Measurements from ENCODE around the gene AHRR. TPM values are rescaled to one million over a fixed set of nuclear protein-coding genes. Genes with fewer than 3 reads are reported as not detected.
"Not testable (repeated sequence)": the region's sequence is repeated elsewhere in the genome, so short reads cannot be mapped to it uniquely, and the experiment has no call there.

AHRR gene
- total RNA-seq, 1 donor from 2014 or later = 0.81 TPM

DNA sequence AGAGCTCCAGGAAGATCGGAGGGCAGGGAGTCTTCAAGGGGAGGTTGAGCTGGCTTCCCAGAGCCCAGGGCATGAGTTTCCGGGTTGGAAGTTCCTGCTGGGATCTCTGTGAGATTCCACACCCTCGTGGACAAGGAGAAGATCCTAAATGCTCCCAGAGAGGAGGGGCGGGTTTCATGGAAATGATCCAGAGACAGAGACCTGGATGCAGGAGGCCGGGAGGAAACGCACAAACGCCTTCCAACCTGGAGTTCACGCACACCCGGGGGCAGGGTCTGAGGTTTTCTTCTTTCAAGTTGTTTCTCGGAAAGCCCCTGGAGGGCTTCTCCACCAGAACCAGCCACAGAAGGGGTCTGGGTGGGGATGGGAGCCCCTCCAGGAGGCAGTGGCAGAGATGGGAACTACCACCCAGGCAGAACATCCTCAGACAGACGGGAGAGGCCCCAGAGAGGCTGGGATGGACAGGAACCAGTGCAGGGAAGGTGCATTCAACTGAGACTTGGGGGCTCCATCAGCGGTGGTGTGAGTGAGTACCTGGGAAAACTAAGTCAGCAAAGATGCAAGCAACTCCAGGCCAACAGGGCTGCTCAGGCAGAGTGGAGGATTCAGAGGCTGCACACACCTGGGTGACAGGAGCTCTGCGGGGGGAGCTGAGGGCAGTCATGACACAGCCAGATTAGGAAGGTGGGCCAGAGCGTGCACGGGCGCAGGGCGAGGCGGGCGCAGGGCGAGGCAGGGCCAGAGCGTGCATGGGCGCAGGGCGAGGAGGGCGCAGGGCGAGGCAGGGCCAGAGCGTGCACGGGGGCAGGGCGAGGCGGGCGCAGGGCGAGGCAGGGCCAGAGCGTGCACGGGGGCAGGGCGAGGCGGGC is 69.3 kb downstream of the AHRR start:
- ATAC-seq (no peak), DNase-seq (ENCODE audit: low spot score) (no peak)

DNA sequence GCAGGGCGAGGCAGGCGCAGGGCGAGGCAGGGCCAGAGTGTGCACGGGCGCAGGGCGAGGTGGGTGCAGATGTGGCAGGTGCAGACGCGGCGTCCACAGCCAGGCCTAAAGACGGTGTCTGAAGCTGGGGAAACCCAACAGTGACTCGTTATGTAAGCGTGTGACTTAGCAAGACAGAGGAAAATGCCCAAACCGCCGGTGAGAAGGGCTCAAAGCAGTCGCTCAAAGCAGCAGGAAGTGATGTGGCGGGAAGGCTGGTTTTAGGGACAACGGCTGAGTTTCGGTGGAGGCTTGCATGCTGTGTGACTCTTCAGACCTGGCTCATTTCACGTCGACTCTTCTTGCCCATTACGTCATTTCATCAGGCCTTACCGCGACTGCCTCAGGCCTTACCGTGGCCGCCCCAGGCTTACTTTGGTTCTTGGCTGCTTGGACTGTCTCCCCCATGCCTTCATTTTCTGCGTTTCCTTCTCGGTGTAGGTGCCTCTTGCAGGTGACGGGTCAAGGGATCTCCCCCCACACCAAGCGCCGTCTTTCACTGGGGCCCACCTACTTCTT is 71.0 kb downstream of the AHRR start:
- ATAC-seq (no peak), DNase-seq (ENCODE audit: low spot score) (no peak)

DNA sequence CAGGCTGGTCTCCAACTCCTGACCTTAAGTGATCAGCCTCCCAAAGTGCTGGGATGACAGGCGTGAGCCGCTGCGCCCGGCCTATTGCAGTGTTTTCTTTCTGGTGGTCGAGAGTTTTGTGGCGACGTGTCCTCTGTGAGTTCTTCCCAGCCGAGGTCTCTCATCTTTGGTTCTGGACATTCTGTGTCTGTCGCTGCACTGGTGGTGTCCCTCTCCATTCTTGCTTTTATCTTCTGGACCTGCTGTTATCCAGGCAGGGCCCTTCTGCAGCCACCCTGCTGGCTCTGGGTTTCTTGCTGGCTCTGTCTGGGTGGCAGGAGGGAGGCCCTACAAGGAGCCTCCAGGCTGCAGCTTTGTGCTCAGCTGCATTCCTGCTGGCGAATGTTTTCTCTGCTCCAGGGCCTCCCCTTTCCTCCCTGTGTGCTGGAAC is 72.3 kb downstream of the AHRR start:
- ATAC-seq (no peak), DNase-seq (ENCODE audit: low spot score) (no peak)

DNA sequence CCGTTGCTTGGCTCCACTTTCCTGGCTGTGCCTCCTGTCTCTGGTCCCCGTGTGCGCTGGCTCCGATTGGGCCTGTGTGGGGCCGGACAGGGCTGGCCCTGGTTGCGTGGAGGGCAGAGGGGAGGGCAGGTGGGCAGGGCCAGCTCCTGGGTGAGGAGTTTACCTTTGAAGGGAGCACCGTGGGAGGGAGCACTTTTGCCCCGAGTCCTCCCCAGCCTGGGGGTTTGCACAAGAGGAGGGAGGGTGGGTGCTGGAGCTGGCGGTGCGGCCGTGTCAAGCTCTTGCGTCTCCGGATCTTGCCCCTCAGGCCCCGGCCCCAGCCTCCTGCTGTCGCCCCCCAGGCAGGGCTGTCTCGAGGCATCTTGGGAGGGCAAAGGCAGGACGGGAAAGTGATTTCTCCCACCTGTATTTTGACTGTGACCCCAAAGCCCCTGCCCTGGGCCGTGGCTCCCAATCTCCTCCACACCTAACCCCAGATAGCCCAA is 73.2 kb downstream of the AHRR start:
- ATAC-seq = no peak
- peak; percentile 33 for DNase-seq (ENCODE audit: low spot score)

DNA sequence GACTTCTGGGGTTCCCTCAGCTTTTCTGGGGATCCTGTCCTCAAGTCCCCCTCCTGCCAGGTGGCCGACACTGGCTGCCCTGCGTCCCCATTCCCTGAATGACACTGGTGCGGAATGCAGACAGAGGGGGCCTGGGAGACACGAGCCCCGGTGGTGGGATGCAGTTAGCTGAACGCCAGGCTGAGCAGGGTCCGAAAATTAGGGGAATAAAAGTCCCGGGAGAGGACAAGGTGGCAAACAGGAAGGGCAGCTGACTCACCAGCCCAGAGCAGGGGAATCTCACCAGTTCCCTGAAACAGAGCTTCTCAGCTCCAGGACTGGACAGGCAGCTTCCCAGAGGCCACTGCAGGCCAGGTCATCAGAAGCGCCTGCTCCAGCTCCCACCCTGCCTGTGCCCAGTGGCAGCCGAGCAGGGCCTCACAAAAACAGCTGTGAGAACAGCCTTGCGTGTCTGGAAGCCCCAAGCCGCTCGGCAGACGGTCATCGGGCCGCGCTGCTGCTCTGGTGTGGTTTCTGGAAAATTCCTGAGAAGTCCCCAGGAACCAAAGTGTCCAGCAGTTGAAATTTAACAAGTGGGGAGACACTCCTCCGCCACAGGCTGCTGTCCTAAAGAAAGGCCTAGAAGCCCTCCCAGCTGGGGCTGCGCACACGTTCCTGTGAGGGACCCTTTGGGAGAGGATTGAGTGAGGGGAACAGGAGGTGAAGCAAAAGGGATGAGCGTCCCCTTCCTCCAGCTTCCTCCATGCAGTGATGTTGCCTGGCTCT is 73.8 kb downstream of the AHRR start:
- ATAC-seq (no peak), DNase-seq (ENCODE audit: low spot score) (peak; percentile 29)

DNA sequence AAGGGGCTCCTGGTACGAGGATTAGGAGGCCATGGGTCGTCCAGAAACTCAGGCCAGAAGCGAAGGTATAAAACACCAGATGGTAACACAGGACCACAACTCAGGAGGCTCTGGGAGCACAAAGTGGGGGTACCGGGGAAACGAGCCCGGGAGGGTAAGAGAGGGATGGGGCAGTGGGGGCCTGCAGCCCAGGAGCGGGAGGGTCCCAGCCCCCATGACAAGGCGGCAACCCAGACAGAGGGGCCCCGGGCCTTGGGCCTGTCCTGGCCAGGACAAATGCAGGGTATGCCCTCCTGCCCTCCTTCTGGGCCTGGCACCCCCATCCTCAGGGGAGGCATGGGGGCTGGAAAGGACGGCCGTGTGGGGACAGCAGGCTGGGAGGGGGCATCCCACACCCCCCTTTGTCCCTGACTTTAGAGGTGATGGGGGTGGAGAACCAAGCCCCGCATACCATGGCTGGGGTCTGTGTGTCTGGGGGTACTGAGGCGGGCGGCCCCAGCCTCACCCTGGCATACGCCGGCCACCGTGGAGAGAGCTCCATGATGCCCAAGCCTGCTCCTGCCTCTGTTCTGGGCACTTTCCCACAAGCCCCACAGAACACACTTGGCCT is 74.5 kb downstream of the AHRR start:
- no peak for ATAC-seq
- peak; percentile 37 for DNase-seq (ENCODE audit: low spot score)

DNA sequence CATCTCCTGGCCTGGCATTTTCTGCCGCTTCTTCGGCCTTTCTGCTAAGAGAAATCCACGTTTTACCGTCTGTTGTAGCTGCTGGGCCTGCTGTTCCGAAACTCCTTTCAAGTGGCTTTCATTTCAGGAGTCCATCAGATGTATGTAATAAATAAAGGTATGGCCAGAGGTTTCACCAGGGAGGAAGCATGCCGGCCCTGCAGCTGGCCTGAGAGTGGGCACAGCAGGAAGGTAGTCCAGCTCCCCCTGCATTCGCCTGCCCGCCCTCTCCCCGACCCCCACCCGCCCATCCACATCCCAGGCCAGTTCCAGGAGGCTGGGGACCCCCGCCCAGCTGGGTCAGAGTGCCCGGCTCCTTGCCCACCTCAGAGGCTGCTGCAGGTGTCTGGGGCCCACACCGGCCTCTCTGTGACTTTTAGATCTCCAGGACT is 75.0 kb downstream of the AHRR start:
- ATAC-seq = no peak
- no peak for DNase-seq (ENCODE audit: low spot score)

DNA sequence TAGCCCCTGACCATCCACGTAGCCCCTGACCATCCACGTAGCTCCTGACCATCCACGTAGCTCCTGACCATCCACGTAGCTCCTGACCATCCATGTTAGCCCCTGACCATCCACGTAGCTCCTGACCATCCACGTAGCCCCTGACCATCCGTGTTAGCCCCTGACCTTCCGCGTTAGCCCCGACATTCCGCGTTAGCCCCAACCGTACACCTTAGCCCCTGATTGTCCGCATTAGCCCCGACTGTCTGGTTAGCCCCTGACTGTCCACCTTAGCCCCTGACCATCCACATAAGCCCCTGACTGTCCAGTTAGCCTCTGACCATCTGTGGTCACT is 76.6 kb downstream of the AHRR start:
- not testable (repeated sequence) for ATAC-seq
- peak; percentile 33 for DNase-seq (ENCODE audit: low spot score)

DNA sequence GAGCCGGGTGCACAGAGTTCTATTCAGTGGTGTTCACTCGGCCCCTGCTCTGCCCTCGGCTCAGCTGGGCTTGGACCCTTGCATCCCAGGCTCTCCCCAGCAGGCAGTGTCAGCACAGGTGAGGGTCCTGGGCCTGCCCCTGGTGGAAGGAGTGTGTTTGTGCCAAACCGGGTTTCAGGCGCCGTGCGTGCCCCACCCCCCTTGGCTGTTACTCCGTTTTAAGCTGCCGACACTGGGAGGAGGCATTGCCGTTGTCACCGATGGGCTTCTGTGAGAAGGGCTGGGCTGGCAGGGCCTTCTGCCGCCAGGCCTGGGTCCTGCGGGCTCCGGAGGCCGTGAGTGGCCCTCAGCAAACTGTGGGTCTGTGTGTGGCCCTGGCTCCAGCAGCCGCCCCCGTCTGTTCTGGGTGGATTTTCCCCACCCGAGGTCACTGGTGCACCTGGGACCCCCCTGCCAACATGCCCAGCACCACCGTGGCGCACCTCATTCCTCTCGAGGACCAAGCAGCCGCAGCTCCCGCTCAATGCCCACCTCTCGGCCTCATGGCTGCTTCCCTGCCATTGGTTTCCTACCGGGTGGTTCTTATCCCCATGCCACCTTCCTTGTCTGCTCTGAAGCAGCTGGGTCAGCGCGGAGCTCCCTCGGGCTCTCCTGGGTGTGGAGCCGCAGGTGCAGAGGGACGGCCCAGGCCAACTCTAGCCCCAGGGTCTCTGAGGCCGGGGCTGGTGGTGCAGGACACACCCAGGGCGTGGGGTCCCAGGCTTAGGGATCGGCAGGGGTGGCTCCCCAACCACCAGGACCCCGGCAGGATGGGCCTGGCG is 77.2 kb downstream of the AHRR start:
- DNase-seq (ENCODE audit: low spot score) (peak; percentile 34), ATAC-seq (no peak)

DNA sequence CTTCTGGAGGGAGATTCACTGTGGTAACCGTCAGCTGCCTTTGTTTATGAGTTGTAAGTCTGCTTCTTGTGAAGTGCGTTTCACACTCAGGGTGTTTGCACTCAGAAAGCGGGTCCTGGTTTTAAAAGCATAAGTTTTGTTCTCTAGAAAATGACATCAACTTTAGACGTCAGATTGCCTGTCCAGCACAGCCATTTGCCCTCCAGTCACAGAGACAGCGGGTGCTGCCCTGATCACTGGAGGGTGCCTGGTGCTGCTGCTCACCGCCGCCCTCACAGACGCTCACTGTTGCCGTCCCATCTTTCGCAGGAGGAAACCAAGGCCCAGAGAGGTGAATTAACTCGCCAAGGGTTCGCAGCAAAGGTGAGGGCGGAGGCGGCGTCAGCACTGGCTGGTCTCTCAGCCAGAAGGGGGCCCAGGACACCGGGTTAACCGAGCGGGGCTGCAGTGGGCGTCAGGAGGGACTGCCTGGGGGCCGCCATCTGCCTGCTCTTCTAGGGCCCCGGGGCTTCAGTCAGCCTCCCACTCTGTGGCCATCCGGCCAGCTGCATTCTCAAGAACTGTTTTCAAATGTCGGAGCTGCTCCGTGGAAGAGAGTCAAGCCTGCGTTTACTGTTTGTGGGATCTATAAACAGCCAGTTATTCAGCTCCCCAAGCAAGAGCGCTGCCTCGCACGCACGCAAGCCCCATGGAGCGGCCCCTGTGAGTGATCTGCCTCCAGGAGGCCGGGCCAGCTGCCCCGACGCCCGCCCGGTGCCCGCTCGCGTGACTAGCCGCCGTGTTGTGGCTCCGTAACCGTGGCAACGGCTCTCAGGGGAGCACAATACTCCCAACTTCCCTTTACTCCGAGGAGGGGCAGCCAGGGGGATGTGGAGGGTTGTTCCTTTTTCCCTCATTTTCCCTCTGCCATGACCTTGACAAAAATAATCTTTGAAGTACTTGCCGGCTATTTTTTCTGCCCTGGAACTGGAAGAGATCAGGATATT is 78.1 kb downstream of the AHRR start:
- peak; percentile 48 for ATAC-seq

DNA sequence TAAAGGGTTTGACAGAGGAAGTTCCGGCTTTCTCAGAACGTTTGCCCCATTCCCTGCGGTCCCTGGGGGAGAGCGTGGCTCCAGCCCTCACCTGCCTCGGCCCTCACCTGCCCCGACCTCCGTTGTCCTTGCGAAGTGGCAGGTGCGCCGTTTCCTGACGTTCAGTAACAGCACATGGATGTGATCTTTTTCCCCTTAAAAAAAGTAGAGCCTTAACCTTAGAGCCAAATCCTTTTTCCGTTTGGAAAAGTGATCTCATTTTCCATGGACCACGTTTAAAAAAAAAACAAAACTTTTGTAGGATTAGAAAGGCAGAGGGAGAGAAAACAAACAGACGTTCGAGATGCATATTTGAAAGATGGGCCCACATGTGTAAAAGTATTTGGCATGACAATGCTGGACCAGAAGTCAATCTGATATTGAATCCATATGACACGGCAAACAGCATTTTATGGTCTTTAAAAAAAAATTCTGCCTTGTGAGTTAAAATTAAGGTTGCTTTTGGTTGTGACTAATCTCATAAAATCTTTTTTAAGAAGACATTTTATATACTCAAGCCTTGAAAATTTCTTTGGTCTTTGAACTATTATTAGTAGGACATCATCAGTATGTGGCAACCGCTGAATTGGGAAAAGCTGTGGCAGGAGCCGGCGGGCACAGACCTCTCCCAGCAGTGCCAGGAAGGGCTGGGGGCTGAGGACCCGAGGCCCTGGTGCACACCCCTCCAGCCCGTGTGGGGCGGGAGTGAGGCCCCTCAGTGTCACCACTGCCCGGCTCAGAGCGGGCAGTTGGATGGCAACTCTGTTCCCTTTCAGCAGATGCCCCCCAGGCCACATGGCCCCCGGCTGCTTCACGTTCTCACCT is 79.0 kb downstream of the AHRR start:
- no peak for ATAC-seq
- peak; percentile 33 for DNase-seq (ENCODE audit: low spot score)

More for the DNA sequence above, 78.1 kb downstream of the AHRR start:
- peak; percentile 45 for DNase-seq (ENCODE audit: low spot score)

DNA sequence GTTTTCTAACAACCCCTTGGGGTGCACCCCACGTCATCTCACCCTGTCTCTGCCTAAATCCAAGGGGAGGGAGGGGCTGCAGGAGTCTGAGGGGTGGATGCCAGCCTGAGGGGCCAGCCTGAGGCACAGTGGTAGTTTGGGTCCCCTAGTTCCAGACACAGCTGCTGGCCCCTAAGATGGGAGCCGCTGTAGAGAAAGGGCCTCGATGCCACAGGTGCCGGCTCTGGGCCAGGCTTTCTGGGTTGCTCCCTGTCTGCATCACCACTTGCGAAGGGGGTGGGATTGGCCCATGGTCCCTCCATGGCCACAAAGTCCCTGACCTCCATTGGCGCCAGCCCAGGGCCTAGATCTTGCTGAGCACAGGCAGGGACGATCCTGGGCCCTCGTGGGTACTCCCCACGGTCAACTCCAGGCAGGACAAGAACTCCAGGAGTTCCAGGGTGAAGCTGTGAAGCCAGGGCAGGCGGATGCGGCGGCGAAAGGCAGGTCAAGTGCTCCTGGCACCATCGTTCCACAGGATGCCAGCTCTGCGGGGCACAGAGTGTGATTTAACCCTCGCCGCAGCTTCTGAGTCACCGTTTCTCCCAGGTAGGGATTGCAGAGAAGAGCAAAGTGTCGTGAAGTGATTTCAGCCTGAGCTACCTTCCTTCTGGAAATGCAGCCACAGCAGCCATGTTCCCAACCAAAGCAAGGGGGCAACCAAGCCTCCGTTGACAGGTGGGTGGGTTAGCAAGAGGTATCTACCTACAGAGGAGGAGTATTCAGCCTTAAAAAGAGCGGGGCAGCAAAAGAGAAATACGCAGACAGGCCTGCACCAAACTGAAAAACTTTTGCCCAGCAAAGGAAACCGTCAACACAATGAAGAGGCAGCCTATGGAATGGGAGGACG is 79.9 kb downstream of the AHRR start:
- DNase-seq (ENCODE audit: low spot score) (peak; percentile 41), ATAC-seq (no peak)

DNA sequence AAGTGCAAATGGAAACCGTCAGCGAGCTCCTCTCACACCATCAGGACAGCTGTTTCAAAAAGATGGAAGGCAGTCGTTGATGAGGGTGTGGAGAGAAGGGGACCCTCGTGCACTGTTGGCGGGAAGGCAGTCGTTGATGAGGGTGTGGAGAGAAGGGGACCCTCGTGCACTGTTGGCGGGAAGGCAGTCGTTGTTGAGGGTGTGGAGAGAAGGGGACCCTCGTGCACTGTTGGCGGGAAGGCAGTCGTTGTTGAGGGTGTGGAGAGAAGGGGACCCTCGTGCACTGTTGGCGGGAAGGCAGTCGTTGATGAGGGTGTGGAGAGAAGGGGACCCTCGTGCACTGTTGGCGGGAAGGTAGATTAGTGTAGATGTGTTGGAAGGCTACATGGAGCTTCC is 80.7 kb downstream of the AHRR start:
- ATAC-seq; DNase-seq (ENCODE audit: low spot score): not testable (repeated sequence)

DNA sequence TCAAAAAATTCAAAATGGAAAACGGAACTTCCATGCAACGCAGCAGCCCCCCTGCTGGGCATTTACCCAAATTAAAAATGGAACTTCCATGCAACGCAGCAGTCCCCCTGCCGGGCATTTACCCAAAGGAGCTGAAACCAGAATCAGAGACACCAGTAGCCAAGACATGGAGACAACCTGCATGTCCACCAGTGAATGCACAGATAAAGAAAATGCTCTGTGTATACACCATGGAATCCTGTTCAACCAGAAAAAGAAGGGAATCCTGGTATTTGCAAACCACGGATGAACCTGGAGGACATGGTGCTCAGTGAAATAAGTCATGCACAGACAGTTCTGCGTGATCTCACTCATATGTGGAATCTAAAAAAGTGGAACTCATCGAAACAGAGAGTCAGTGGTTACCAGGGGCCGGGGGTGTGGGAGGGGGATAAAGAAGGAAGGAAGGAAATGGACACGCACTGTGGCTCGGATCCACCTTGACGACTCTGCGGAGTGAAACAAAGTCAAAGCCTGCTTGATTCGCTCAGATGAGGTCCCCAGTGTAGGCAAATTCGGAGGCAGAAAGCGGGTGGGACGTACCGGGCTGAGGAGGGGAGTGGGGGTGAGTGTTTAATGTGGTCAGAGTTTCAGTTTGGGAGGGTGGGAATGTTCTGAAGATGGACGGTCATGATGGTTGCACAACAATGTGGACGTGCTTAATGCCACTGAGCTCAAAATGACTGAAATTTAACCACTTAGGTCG is 81.3 kb downstream of the AHRR start:
- DNase-seq (ENCODE audit: low spot score) (no peak), ATAC-seq (no peak)

DNA sequence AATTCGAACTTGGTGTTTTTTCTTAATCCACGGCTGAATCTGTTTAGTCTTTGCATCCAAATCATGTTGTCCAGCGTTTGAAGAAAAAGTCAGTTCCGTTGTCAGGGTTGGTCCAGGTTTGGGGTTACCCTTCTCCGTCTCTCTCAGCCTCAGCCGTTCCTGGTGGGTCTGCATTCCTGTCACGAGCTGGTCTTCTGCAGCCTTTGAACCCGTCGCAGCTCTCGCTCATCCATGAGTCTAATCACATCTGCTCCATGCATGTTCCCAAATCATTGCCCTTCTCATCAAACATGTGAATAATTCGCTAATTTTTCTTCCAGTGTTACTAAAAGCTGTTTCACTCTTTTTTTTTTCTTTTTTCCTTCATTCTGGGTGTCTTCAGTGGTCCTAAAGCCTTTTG is 82.5 kb downstream of the AHRR start:
- ATAC-seq = no peak
- no peak for DNase-seq (ENCODE audit: low spot score)

DNA sequence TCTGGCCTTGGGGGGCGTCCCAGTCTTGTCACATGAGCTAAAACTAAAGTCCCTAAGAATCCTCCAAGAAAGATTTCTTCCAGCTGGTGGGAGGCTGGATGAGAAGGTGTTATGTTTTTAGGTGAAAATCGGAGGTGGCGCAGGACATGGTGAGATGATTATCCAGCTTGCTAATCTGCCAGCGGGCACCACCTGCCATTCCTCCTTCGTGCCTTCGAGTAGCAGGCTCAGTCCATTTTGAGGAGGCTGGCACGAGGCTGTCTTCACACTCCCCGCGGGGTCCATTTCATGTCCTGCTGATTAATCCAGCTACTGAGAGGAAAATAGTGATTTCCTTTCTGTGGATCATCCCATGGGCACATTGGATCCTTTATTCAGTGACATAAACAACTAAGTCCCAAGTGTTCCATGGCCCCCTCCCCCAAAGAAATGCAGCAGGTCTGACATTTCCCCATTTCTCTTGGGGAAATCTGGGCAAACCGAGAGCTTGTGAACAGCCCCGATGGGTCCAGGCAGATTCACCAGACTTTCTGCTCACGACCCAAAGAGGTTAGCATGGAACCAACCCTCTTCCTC is 83.2 kb downstream of the AHRR start:
- ATAC-seq = no peak
- no peak for DNase-seq (ENCODE audit: low spot score)

Data from left lobe of liver (tissue), 2 donors.